Subcutaneous adipose tissue (tissue), 4 donors: ENCODE measurements around the gene TBCD. TPM values are rescaled to one million over a fixed set of nuclear protein-coding genes. Genes with fewer than 3 reads are reported as not detected.

Source experiments
- total RNA-seq, 4 donors: library from RNA; depleted of rRNA; stranded (reverse); fragments of >200 nt; gene quantifications; one replicate each; pipeline ENCODE4 v1.1.0, GENCODE V29; 2016
- TF ChIP-seq, protein P1 (sequence below): fragments of 450-650 bp; IDR thresholded peaks from one replicate; pipeline ENCODE4 v1.5.1; 2016; ENCODE audit warnings: low read depth, mild to moderate bottlenecking, control low read depth, antibody characterized with exemption, moderate library complexity

Gene TBCD
- total RNA-seq, 4 donors from 2014 or later: 36.5 to 103 (median 54.7) TPM

DNA sequence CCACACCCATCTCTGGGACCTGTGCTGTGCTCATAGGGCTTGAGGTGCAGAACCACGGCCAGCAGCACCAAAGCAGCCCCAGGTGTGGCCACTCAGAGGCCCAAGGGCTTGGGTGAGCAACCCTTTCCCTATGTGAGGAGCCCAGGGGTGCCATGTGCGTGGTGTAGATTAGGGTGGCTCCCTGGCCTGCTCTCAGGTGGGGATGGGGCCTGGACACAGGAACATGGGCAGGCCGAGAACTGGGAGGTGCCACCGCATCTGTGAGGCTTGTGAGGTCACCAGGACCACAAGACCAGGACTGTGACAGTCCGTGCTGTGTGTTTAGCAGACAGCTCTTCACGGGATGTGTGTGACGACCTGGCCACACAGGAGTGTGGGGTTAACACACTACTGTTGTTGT, 191.5 kb downstream of the TBCD start:
- TF ChIP-seq, protein P1, sequence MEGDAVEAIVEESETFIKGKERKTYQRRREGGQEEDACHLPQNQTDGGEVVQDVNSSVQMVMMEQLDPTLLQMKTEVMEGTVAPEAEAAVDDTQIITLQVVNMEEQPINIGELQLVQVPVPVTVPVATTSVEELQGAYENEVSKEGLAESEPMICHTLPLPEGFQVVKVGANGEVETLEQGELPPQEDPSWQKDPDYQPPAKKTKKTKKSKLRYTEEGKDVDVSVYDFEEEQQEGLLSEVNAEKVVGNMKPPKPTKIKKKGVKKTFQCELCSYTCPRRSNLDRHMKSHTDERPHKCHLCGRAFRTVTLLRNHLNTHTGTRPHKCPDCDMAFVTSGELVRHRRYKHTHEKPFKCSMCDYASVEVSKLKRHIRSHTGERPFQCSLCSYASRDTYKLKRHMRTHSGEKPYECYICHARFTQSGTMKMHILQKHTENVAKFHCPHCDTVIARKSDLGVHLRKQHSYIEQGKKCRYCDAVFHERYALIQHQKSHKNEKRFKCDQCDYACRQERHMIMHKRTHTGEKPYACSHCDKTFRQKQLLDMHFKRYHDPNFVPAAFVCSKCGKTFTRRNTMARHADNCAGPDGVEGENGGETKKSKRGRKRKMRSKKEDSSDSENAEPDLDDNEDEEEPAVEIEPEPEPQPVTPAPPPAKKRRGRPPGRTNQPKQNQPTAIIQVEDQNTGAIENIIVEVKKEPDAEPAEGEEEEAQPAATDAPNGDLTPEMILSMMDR: no peak

DNA sequence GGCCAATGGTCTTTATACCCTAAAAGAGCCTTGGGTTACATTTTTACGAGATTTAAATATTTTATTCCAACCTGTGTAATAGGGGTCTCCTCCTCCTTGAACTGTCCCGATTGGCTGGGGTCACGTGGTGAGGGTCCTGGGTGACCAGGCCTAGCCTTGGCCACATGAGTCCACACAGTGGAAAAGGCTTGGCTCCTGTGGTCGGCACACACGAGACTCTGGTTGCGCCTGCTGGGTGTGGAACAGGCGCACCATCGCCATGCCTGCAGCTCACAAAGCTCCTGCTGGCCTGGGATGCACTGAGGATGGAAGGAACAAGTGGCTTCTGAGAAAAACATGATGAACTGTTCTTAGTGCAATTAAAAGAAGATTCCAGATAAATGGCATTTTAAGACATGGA, 191.9 kb downstream of the TBCD start:
- TF ChIP-seq, protein P1: no peak

DNA sequence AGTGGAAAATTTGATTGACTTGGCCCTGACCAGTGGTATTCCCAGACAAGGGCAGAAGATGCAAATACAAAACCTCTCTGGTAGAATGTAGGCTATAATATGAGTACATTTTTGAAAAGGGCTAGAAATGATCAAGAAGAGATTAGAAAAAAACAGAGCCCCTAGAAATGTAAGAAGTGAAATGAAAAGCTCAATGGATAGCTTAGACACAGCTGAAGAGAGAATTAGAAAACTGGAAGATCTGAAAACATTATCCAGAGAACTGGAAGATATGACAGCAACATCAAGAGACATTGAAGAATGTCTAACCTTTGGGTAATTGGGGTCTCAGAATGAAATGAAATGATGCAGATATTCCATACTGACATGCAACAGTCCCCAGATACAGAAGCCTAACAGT, 193.1 kb downstream of the TBCD start:
- TF ChIP-seq, protein P1: no peak

DNA sequence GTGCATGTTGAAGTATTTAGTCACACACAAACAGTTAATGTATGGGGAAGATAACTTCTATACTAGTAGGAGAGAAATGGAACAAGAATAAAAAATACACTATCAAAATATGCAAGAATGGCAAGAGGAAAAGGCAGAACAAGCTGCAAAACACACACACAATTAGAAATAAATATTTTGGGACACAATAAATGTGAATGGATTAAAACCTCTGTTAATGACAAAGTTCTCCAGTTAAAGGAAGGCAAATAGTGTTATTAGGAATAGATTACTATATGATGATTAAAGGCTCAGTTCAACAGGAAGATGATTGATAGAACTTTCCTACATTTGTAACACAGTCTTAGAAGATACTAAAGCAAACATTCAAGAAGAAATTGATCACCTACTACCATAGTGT, 194.2 kb downstream of the TBCD start:
- TF ChIP-seq, protein P1: no peak

DNA sequence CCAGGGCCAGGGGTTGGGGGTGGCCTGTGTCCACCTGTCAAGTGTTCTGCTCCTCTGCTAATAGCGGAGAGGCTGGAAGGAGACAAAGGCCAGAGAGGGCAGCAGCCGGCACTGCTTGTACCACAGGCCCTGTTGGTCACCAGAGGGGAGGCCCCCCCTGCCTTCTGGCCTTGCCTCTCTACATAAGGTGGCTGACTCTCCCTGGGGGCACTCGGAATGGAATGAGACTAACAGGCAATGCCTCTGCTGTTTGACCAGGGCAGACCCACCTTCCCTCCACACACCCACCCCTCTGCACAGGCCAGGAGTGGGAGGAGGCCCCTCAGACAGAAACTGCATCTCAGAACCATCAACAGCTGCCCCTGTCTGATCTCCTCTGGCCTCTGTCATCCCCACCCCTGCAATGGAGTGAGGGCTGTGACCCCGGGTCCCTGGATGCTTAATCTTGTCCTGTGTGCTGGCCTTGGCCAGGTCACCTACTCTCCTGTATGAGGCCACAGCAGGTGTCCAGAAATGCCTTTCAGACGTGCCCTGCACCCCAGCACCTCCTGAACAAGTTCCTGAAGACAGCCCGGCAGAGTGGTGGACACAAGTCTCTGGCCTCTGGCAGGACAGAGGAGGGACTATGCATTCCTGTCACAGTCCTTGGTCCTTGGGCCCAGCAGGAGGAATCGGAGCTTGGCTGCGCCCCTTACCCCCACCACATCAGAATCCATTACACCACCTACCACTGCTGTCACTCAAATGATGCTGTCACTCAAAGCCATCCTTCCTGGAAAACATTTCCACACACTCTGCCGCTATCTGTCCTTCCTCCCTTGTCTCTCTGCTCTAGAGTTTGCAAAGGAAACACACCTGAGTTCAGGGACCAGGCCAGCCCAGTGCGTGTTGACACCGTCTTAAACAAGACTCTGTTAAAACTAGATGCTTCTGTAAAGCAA, 195.5 kb downstream of the TBCD start:
- TF ChIP-seq, protein P1: no peak

DNA sequence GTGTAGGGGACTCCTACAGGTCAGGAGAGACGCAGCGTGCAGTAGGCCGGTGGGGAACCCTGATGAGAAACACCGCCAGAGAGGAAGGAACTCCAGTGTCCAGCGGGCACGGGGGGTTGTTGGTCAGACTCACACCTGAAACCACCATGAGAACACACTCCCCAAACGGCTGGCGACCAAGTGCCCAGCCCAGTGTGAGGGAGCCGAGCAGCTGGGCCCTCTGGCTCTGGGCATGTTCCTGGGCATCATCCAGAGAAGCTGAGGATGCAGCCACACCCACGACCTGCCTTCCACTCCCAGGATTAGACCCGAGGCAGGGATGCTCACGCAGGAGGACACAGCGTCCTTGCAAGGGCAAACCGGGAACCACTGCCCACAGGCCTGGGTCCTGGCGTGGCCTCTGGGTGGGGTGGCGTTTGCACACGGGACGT, 196.2 kb downstream of the TBCD start:
- TF ChIP-seq, protein P1: no peak

DNA sequence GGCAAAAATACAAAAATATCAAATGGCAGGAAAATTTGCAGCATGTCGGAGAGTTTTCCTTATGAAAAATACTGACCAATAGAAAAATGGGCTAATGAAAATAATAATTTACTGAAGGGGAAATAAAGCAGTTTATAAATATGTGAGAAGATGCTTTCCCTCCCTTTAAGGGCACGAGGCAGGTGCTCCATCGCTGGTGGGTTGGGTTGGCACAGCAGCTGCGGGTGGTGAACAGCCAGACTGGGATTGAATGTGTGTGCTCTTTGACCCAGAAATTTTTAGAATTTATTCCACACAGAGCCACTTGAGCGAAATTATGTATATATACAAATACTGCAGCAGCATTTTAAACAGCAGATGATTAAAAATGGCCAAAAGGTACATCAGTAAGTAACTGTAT, 197.1 kb downstream of the TBCD start:
- TF ChIP-seq, protein P1: no peak
